Keratinocyte (primary cell): ENCODE results near the gene GNG2. TPM values are rescaled to one million over a fixed set of nuclear protein-coding genes. Genes with fewer than 3 reads are reported as not detected.

Source experiments
- DNase-seq: peaks from one replicate; pipeline ENCODE4 v3.0.0-alpha.2; 2011; ENCODE audit warnings: low read depth, missing footprints, low spot score
- FAIRE-seq: peaks from 2 replicates; lab custom pipeline; 2011; peaks lifted over from hg19 to GRCh38; lab: Jason Lieb, UNC
- H2AFZ ChIP-seq: 2 replicates; pipeline ENCODE4 v1.6.0; 2012; ENCODE audit warnings: low read length, control low read depth, inconsistent platforms; ENCODE audit not compliant: control insufficient read depth
- H3K27ac ChIP-seq: 2 replicates; pipeline ENCODE4 v1.5.1; 2011; ENCODE audit warnings: low read length; ENCODE audit not compliant: control insufficient read depth, insufficient read depth
- H3K27me3 ChIP-seq: 3 replicates; pipeline ENCODE4 v1.6.0; 2011; ENCODE audit warnings: low read length; ENCODE audit not compliant: control insufficient read depth, insufficient read depth; ENCODE audit errors: extremely low read depth
- H3K36me3 ChIP-seq, 2 experiments: 2 replicates in 1 of 2; 3 replicates in 1 of 2; pipeline ENCODE4 v1.5.1; 2011; ENCODE audit warnings: low read length in 2 of 2, mild to moderate bottlenecking in 1 of 2; ENCODE audit not compliant: control insufficient read depth in 2 of 2, insufficient read depth in 2 of 2; ENCODE audit errors: extremely low read depth in 1 of 2
- H3K4me1 ChIP-seq: 3 replicates; pipeline ENCODE4 v1.5.1; 2011; ENCODE audit warnings: low read length; ENCODE audit not compliant: control insufficient read depth, insufficient read depth; ENCODE audit errors: extremely low read depth
- H3K4me2 ChIP-seq: 3 replicates; pipeline ENCODE4 v1.6.0; 2011; ENCODE audit warnings: low read depth, low read length; ENCODE audit not compliant: control insufficient read depth, insufficient read depth; ENCODE audit errors: extremely low read depth
- H3K4me3 ChIP-seq, 3 experiments: fragments of 200-600 bp in 1 of 3; sonication (generic) in 1 of 3; 2 replicates in 2 of 3; 3 replicates in 1 of 3; pipeline ENCODE4 v1.5.1; 2011 to 2016; ENCODE audit warnings: low read length in 3 of 3, mild to moderate bottlenecking in 3 of 3, control low read depth in 2 of 3, inconsistent platforms in 1 of 3, low read depth in 1 of 3, mixed read lengths in 1 of 3, mixed run types in 1 of 3, moderate library complexity in 1 of 3; ENCODE audit not compliant: control insufficient read depth in 2 of 3, insufficient read depth in 2 of 3; ENCODE audit errors: extremely low read depth in 1 of 3
- H3K79me2 ChIP-seq: 2 replicates; pipeline ENCODE4 v1.6.0; 2012; ENCODE audit warnings: low read length; ENCODE audit not compliant: control insufficient read depth, insufficient read depth
- H3K9ac ChIP-seq: 3 replicates; pipeline ENCODE4 v1.6.0; 2011; ENCODE audit warnings: low read length; ENCODE audit not compliant: control insufficient read depth, insufficient read depth; ENCODE audit errors: extremely low read depth
- H3K9me1 ChIP-seq: 3 replicates; pipeline ENCODE4 v1.6.0; 2011; ENCODE audit warnings: low read length; ENCODE audit not compliant: control insufficient read depth, insufficient read depth; ENCODE audit errors: extremely low read depth
- H3K9me3 ChIP-seq: 2 replicates; pipeline ENCODE4 v1.5.1; 2012; ENCODE audit warnings: low read depth, low read length; ENCODE audit not compliant: control insufficient read depth
- H4K20me1 ChIP-seq: 3 replicates; pipeline ENCODE4 v1.6.0; 2011; ENCODE audit warnings: low read length; ENCODE audit not compliant: control insufficient read depth, insufficient read depth; ENCODE audit errors: extremely low read depth
- CTCF ChIP-seq, 3 experiments: IDR thresholded peaks in 1 of 3; conservative IDR thresholded peaks in 1 of 3; optimal IDR thresholded peaks in 1 of 3; 2 replicates in 2 of 3; 3 replicates in 1 of 3; pipeline versions ENCODE3 to v1.5.1; 2011; ENCODE audit warnings: low read length in 3 of 3, mild to moderate bottlenecking in 3 of 3, moderate library complexity in 2 of 3, control low read depth in 1 of 3, inconsistent platforms in 1 of 3; ENCODE audit not compliant: insufficient read depth in 2 of 3; ENCODE audit errors: extremely low read depth in 1 of 3
- EZH2 ChIP-seq: IDR thresholded peaks from one replicate; pipeline ENCODE4 v1.6.1; 2012; ENCODE audit warnings: inconsistent platforms, mild to moderate bottlenecking, low read length, moderate library complexity
- dilution Hi-C: fragments of 300-500 bp; cut with MboI; formaldehyde crosslinking; loops from one replicate; pipeline ENCODE4 v1.7.0; 2020; ENCODE audit warnings: low sequenced_read_pairs; ENCODE audit not compliant: extremely low pct_ligation_motif_present
- polyA plus RNA-seq, 5 experiments: library from polyadenylated mRNA; depleted of rRNA in 3 of 5; stranded (reverse) in 3 of 5; stranded (forward) in 1 of 5; unstranded in 1 of 5; fragments of >200 nt; gene quantifications; 1 replicate in 1 of 5; 2 replicates in 3 of 5; 3 replicates in 1 of 5; pipeline versions ENCODE4 v1.2.1 to v1.2.3, GENCODE V29; 2011 to 2012; ENCODE audit warnings: missing spikeins in 2 of 5, low read depth in 1 of 5, low replicate concordance in 1 of 5

GNG2 gene
- polyA plus RNA-seq, 1 donor (not counting 4 experiments of a cell fraction or from before 2014, with no cell fraction given): 0.28 TPM

GRCh38 chr14:51938137-51938536 lies 77.7 kb downstream of the GNG2 start:
- FAIRE-seq: no peak
- Histone ChIP-seq H3K4me1 (no peaks in the 10 kb centered on the region), H3K9ac (no peak overlapping the region)

GRCh38 chr14:51938821-51939220 lies 78.4 kb downstream of the GNG2 start:
- peaks cover 3% of the 10 kb centered on the region for H3K27me3 ChIP-seq
- H3K4me3 ChIP-seq: no peak overlapping the region
- H2AFZ ChIP-seq: no peak overlapping the region
- no peaks in the 10 kb centered on the region for H3K4me1 ChIP-seq
- no peak for TF ChIP-seq EZH2
- DNase-seq (no peak), FAIRE-seq (no peak)
- no peaks in the 10 kb centered on the region for H3K9me3 ChIP-seq
- H4K20me1 ChIP-seq: no peaks in the 10 kb centered on the region
- H3K27ac ChIP-seq: no peak overlapping the region
- no peak overlapping the region for H3K9ac ChIP-seq
- no peak overlapping the region for H3K4me2 ChIP-seq
- no peaks in the 10 kb centered on the region for H3K9me1 ChIP-seq
- H3K36me3 ChIP-seq: no peaks in the 10 kb centered on the region
- dilution Hi-C loops: no loop called here
- H3K79me2 ChIP-seq: no peaks in the 10 kb centered on the region

More at GRCh38 chr14:51938137-51938536, 77.7 kb downstream of the GNG2 start:
- H3K4me2 ChIP-seq: no peak overlapping the region
- H3K9me1 ChIP-seq: no peaks in the 10 kb centered on the region
- TF ChIP-seq CTCF (optimal IDR thresholded peaks at IDR 0.05 in 1 of 3, IDR thresholded peaks at IDR 0.05 in 1 of 3, conservative IDR thresholded peaks at IDR 0.05 in 1 of 3; ENCODE audit: extremely low read depth in 1 of 3, insufficient read depth in 2 of 3, low read length in 3 of 3) (no peak), EZH2 (no peak)
- peaks cover 3% of the 10 kb centered on the region for H3K27me3 ChIP-seq
- no peaks in the 10 kb centered on the region for H3K9me3 ChIP-seq
- H3K36me3 ChIP-seq: no peaks in the 10 kb centered on the region
- no peak overlapping the region for H3K4me3 ChIP-seq
- H3K27ac ChIP-seq: no peak overlapping the region
- no peaks in the 10 kb centered on the region for H4K20me1 ChIP-seq
- no peaks in the 10 kb centered on the region for H3K79me2 ChIP-seq
- H2AFZ ChIP-seq: no peak overlapping the region
- dilution Hi-C loops: no loop called here
- DNase-seq: no peak

GRCh38 chr14:51939226-51939625 lies 78.8 kb downstream of the GNG2 start:
- no peaks in the 10 kb centered on the region for H3K79me2 ChIP-seq
- no peak overlapping the region for H3K4me3 ChIP-seq
- H3K36me3 ChIP-seq: no peaks in the 10 kb centered on the region
- TF ChIP-seq EZH2 (no peak), CTCF (optimal IDR thresholded peaks at IDR 0.05 in 1 of 3, IDR thresholded peaks at IDR 0.05 in 1 of 3, conservative IDR thresholded peaks at IDR 0.05 in 1 of 3; ENCODE audit: extremely low read depth in 1 of 3, insufficient read depth in 2 of 3, low read length in 3 of 3) (no peak)
- no peaks in the 10 kb centered on the region for H3K4me1 ChIP-seq
- H4K20me1 ChIP-seq: no peaks in the 10 kb centered on the region
- H3K9me1 ChIP-seq: no peaks in the 10 kb centered on the region
- dilution Hi-C loops: no loop called here
- H3K4me2 ChIP-seq: no peak overlapping the region
- H2AFZ ChIP-seq: no peak overlapping the region
- peaks cover 3% of the 10 kb centered on the region for H3K27me3 ChIP-seq
- H3K27ac ChIP-seq: no peak overlapping the region
- FAIRE-seq (no peak), DNase-seq (no peak)
- H3K9me3 ChIP-seq: no peaks in the 10 kb centered on the region
- H3K9ac ChIP-seq: no peak overlapping the region
